Neural progenitor cell (in vitro differentiated cells): ENCODE measurements around the gene TEX13C.

ENCODE experiments used
- EZH2 ChIP-seq: fragments of 200-600 bp; sonication (generic); IDR thresholded peaks from 2 replicates; pipeline ENCODE4 v1.6.1; 2017; ENCODE audit warnings: antibody characterized with exemption, mild to moderate bottlenecking, moderate library complexity
- EZH2phosphoT487 ChIP-seq: fragments of 200-600 bp; sonication (generic); IDR thresholded peaks from 2 replicates; pipeline ENCODE4 v1.6.1; 2017; ENCODE audit warnings: antibody characterized with exemption
- TF ChIP-seq, protein P1 (sequence below): fragments of 200-600 bp; sonication (generic); IDR thresholded peaks from 2 replicates; pipeline ENCODE4 v1.5.1; 2017; ENCODE audit warnings: antibody characterized with exemption, mild to moderate bottlenecking

DNA sequence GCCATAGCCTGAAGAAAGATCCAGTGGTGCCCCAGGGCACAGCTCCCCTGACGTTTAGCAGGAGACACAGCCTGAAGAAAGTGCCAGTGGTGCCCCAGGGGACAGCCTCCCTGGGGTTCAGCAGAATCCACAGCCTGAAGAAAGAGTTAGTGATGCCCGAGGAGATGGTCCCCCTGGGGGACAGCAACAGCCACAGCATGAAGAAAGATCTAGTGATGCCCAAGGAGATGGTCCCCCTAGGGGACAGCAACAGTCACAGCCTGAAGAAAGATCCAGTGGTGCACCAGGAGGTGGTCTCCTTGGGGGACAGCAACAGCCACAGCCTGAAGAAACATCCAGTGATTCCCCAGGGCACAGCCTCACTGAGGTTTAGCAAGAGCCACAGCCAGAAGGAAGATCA, 2.8 kb downstream of the TEX13C start:
- TF ChIP-seq, protein P1, sequence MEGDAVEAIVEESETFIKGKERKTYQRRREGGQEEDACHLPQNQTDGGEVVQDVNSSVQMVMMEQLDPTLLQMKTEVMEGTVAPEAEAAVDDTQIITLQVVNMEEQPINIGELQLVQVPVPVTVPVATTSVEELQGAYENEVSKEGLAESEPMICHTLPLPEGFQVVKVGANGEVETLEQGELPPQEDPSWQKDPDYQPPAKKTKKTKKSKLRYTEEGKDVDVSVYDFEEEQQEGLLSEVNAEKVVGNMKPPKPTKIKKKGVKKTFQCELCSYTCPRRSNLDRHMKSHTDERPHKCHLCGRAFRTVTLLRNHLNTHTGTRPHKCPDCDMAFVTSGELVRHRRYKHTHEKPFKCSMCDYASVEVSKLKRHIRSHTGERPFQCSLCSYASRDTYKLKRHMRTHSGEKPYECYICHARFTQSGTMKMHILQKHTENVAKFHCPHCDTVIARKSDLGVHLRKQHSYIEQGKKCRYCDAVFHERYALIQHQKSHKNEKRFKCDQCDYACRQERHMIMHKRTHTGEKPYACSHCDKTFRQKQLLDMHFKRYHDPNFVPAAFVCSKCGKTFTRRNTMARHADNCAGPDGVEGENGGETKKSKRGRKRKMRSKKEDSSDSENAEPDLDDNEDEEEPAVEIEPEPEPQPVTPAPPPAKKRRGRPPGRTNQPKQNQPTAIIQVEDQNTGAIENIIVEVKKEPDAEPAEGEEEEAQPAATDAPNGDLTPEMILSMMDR: no peak
- TF ChIP-seq EZH2phosphoT487: no peak
- no peak for TF ChIP-seq EZH2
